Testis (tissue), 3 donors: ENCODE measurements around the gene RSL24D1. TPM values are rescaled to one million over a fixed set of nuclear protein-coding genes. Genes with fewer than 3 reads are reported as not detected.

Experiments
- DNase-seq: peaks from one replicate; pipeline ENCODE4 v3.0.0-alpha.2; 2019
- H3K27ac ChIP-seq, 2 donors: fragments of 200-600 bp; sonication (generic); one replicate each; pipeline ENCODE4 v1.5.1; 2019
- H3K27me3 ChIP-seq: fragments of 200-600 bp; sonication (generic); one replicate; pipeline ENCODE4 v1.5.1; 2019
- H3K36me3 ChIP-seq: fragments of 200-600 bp; sonication (generic); one replicate; pipeline ENCODE4 v1.5.1; 2017; ENCODE audit warnings: low read depth; ENCODE audit errors: missing control alignments
- H3K4me1 ChIP-seq: fragments of 200-600 bp; sonication (generic); one replicate; pipeline ENCODE4 v1.5.1; 2019
- H3K4me3 ChIP-seq, 2 donors: fragments of 200-600 bp; sonication (generic); one replicate each; pipeline ENCODE4 v1.5.1; 2017 to 2019
- H3K9me3 ChIP-seq: fragments of 200-600 bp; sonication (generic); one replicate; pipeline ENCODE4 v1.5.1; 2017
- POLR2A ChIP-seq: fragments of 450-650 bp; IDR thresholded peaks from one replicate; pipeline ENCODE4 v1.6.1; 2017; ENCODE audit warnings: antibody characterized with exemption, mild to moderate bottlenecking, moderate library complexity
- WGBS, 2 donors: methylation state at CpG; one replicate each; pipeline ENCODE4 v1.1.5; 2018; 5-methylcytosine and 5-hydroxymethylcytosine counted together
- intact Hi-C: fragments of 100-400 bp; cut with DNase I; formaldehyde crosslinking; loops from one replicate; pipeline ENCODE4 v1.15.1; 2023; ENCODE audit warnings: low total_unique reads
- polyA plus RNA-seq: library from polyadenylated mRNA; stranded (reverse); fragments of 350-450 nt; fragmentation: Illumina TruSeq; extraction: RNeasy Lipid Tissue Mini Kit (QIAGEN cat#74804); gene quantifications from one replicate; pipeline ENCODE4 v1.2.3, GENCODE V29; 2014; ENCODE audit warnings: low read depth, low replicate concordance; ENCODE audit not compliant: insufficient read depth
- total RNA-seq, 2 donors: library from RNA; depleted of rRNA; stranded (reverse); fragments of >200 nt; gene quantifications; one replicate each; pipeline ENCODE4 v1.2.3, GENCODE V29; 2016
- TF ChIP-seq, protein P1 (sequence below), 3 experiments: fragments of 450-650 bp in 2 of 3; fragments of 200-600 bp in 1 of 3; sonication (generic) in 1 of 3; IDR thresholded peaks; one replicate each; pipeline ENCODE4 v1.5.1; 2016 to 2019; ENCODE audit warnings: antibody characterized with exemption in 3 of 3, mild to moderate bottlenecking in 2 of 3, moderate library complexity in 1 of 3

RSL24D1 gene
- total and polyA plus RNA-seq, 3 donors from 2014 or later, result 47.2 to 62.7 (median 48.4) TPM

DNA sequence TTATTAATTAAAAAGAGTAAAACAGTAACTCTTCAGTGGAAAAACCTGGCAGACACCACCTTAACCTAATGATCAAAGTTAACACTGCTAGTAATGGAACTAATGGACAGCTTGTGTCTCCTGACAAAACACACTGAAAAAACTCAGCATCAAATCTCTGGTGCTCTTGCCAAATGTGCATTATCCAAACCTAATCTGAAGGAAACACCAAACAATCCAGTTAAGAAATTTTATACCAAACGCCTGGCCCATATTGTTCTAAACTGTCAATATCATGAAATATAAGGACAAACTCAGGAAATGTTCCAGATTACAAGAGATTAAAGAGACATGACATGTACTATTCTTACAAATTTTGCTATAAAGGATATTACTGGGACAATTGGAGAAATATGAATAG, 10.4 kb downstream of the RSL24D1 start:
- Histone ChIP-seq H3K4me1 (no peaks in the 10 kb centered on the region), H3K9me3 (no peaks in the 10 kb centered on the region), H3K36me3 (no peaks in the 10 kb centered on the region), H3K27ac (no peak overlapping the region), H3K27me3 (no peaks in the 10 kb centered on the region), H3K4me3 (no peak overlapping the region)
- DNase-seq, result no peak
- WGBS, 2 donors, result 62 to 67% methylated on average over 1 of the region's 1 CpG
- TF ChIP-seq, protein P1, sequence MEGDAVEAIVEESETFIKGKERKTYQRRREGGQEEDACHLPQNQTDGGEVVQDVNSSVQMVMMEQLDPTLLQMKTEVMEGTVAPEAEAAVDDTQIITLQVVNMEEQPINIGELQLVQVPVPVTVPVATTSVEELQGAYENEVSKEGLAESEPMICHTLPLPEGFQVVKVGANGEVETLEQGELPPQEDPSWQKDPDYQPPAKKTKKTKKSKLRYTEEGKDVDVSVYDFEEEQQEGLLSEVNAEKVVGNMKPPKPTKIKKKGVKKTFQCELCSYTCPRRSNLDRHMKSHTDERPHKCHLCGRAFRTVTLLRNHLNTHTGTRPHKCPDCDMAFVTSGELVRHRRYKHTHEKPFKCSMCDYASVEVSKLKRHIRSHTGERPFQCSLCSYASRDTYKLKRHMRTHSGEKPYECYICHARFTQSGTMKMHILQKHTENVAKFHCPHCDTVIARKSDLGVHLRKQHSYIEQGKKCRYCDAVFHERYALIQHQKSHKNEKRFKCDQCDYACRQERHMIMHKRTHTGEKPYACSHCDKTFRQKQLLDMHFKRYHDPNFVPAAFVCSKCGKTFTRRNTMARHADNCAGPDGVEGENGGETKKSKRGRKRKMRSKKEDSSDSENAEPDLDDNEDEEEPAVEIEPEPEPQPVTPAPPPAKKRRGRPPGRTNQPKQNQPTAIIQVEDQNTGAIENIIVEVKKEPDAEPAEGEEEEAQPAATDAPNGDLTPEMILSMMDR (IDR thresholded peaks at IDR 0.05), result no peak
- TF ChIP-seq POLR2A, result no peak
- intact Hi-C loops, result no loop called here

- 88 to 99% methylated on average over 2 of the region's 2 CpGs for WGBS, 2 donors
- Histone ChIP-seq H3K4me3 (no peak overlapping the region), H3K27ac (no peak overlapping the region), H3K4me1 (no peaks in the 10 kb centered on the region), H3K36me3 (no peaks in the 10 kb centered on the region), H3K9me3 (no peaks in the 10 kb centered on the region), H3K27me3 (no peaks in the 10 kb centered on the region)
- TF ChIP-seq POLR2A, result no peak
- TF ChIP-seq, protein P1 (IDR thresholded peaks at IDR 0.05), result no peak
- no peak for DNase-seq
- intact Hi-C loops, result no loop called here
Observed at GRCh38 chr15:55183679-55184078, 13.1 kb downstream of the RSL24D1 start.

DNA sequence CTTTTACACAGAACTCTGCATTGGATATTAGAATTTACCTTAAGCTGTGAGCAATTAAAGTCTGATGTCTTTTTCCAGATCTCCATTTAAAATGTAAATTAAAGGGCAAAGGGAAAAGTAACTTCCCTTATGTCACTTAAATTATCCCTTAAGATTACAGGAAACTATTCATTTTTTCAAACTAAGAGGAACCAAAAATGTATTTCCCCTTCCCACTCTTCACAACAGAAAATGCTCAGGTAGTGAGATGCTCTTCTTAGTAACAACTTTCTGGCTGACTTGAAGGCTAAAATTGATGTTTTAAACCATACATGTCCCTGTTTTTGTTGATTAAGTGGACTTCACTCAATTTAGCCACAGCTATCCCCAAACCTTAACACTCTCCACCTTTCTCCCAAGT, 17.6 kb downstream of the RSL24D1 start:
- DNase-seq, result no peak
- Histone ChIP-seq H3K36me3 (no peaks in the 10 kb centered on the region), H3K4me1 (no peaks in the 10 kb centered on the region), H3K27ac (no peak overlapping the region), H3K9me3 (no peaks in the 10 kb centered on the region), H3K4me3 (no peak overlapping the region), H3K27me3 (no peaks in the 10 kb centered on the region)
- TF ChIP-seq POLR2A, result no peak
- TF ChIP-seq, protein P1 (IDR thresholded peaks at IDR 0.05), result no peak
- intact Hi-C loops, result no loop called here

GRCh38 chr15:55170361-55170760, 26.4 kb downstream of the RSL24D1 start:
- H3K36me3 ChIP-seq, result no peaks in the 10 kb centered on the region
- H3K27ac ChIP-seq, result no peak overlapping the region
- DNase-seq, result no peak
- H3K27me3 ChIP-seq, result no peaks in the 10 kb centered on the region
- TF ChIP-seq POLR2A, result no peak
- TF ChIP-seq, protein P1 (IDR thresholded peaks at IDR 0.05), result no peak
- 62 to 64% methylated on average over 4 of the region's 4 CpGs for WGBS, 2 donors
- intact Hi-C loops, result no loop called here
- no peaks in the 10 kb centered on the region for H3K9me3 ChIP-seq
- no peaks in the 10 kb centered on the region for H3K4me1 ChIP-seq
- no peak overlapping the region for H3K4me3 ChIP-seq

DNA sequence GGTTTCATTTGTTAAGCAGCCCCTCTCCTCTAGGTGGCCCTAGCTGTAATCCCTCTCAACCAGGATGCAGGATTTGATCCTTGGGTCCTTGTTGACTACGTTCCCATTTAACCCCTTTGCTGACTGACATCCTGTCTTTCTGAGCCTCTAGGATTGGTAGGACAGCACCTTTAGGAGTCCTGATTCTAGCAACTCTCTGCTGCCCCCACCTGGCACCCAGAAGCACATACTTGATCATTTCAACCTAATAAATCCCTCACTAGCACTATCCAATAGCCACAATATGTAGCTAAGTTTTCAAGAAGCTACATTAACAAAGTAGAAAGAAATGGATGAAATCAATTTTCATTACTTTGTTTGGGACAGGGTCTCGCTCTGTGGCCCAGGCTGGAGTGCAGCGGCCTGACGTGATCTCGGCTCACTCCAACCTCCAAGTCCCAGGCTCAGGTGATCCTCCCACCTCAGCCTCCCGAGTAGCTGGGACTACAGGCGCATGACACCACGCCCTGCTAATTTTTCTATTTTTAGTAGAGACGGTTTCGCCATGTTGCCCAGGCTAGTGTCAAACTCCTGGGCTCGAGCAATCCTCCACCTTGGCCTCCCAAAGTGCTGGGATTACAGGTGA, 28.3 kb downstream of the RSL24D1 start:
- TF ChIP-seq POLR2A, result no peak
- TF ChIP-seq, protein P1 (IDR thresholded peaks at IDR 0.05), result peak in 2 of 3 experiments; percentile 52 to 53
- Histone ChIP-seq H3K27me3 (no peaks in the 10 kb centered on the region), H3K9me3 (no peaks in the 10 kb centered on the region), H3K4me1 (no peaks in the 10 kb centered on the region), H3K36me3 (no peaks in the 10 kb centered on the region), H3K27ac (no peak overlapping the region), H3K4me3 (no peak overlapping the region)
- DNase-seq, result peak; percentile 64
- intact Hi-C loops, result no loop called here
- 60 to 61% methylated on average over 11 of the region's 11 CpGs for WGBS, 2 donors
